IMR-90 (cell line): ENCODE results near the gene PALLD. TPM values are rescaled to one million over a fixed set of nuclear protein-coding genes. Genes with fewer than 3 reads are reported as not detected.
A peak's percentile ranks its signal among the peaks of the same experiment; 100 is the strongest.

Source experiments
- ATAC-seq: fragments of 200-7000 bp; cut with Tn5 transposase; 2 replicates; pipeline ENCODE4 v1.9.1; 2020; ENCODE audit warnings: low read depth, mild to moderate bottlenecking, moderate library complexity
- BruUV-seq: library from RNA; stranded (reverse); fragments of 400-500 nt; replicated peaks from 2 replicates; lab custom pipeline; 2021; lab: Mats Ljungman, UMichigan
- CTCF ChIA-PET: fragments of 300-600 bp; formaldehyde crosslinking; extraction: SDS; loops from one replicate; lab custom pipeline; 2021; ENCODE audit warnings: antibody characterized with exemption; lab: Yijun Ruan, JAX
- POLR2A ChIA-PET: fragments of 300-600 bp; sonication (Branson Sonifier 250); formaldehyde crosslinking; loops from one replicate; lab custom pipeline; 2022; ENCODE audit warnings: antibody characterized with exemption; ENCODE audit not compliant: unreplicated experiment; lab: Charles Lee
- DNase-seq: peaks from one replicate; pipeline ENCODE4 v3.0.0; 2013
- H2AFZ ChIP-seq: replicated peaks from 2 replicates; pipeline ENCODE3; 2013; ENCODE audit warnings: low read length, mild to moderate bottlenecking; ENCODE audit not compliant: poor library complexity
- H2AK5ac ChIP-seq: 2 replicates; pipeline ENCODE4 v1.6.1; 2013; ENCODE audit warnings: low read depth, low read length, inconsistent platforms
- H2AK9ac ChIP-seq: replicated peaks from 2 replicates; pipeline ENCODE3; 2013; ENCODE audit warnings: mild to moderate bottlenecking, low read depth, low read length, moderate library complexity; ENCODE audit not compliant: poor library complexity
- H2BK120ac ChIP-seq: 2 replicates; pipeline ENCODE4 v1.6.1; 2013; ENCODE audit warnings: low read depth, low read length, inconsistent platforms
- H2BK15ac ChIP-seq: 3 replicates; pipeline ENCODE4 v1.6.1; 2013; ENCODE audit warnings: low read depth, low read length, inconsistent platforms
- H2BK20ac ChIP-seq: 2 replicates; pipeline ENCODE4 v1.6.1; 2013; ENCODE audit warnings: low read depth, mild to moderate bottlenecking, inconsistent platforms, low read length, moderate library complexity
- H2BK5ac ChIP-seq: 2 replicates; pipeline ENCODE4 v1.6.1; 2013; ENCODE audit warnings: mild to moderate bottlenecking, low read depth, low read length, inconsistent platforms; ENCODE audit not compliant: poor library complexity, severe bottlenecking
- H3K14ac ChIP-seq: replicated peaks from 2 replicates; pipeline ENCODE4 v1.6.1; 2013; ENCODE audit warnings: low read depth, low read length, inconsistent platforms
- H3K18ac ChIP-seq: 2 replicates; pipeline ENCODE4 v1.6.1; 2013; ENCODE audit warnings: low read depth, low read length, control low read depth
- H3K23ac ChIP-seq: 2 replicates; pipeline ENCODE4 v1.6.1; 2013; ENCODE audit warnings: low read depth, low read length, inconsistent platforms
- H3K27ac ChIP-seq: 2 replicates; pipeline ENCODE4 v1.5.1; 2013; ENCODE audit warnings: mild to moderate bottlenecking, control low read depth, low read length; ENCODE audit not compliant: insufficient read depth
- H3K27me3 ChIP-seq: 2 replicates; pipeline ENCODE4 v1.6.1; 2013; ENCODE audit warnings: low read length; ENCODE audit not compliant: control insufficient read depth, insufficient read depth
- H3K36me3 ChIP-seq: 2 replicates; pipeline ENCODE4 v1.6.1; 2013; ENCODE audit warnings: low read length, mixed read lengths; ENCODE audit not compliant: control insufficient read depth, insufficient read depth
- H3K4ac ChIP-seq: 2 replicates; pipeline ENCODE4 v1.6.1; 2013; ENCODE audit warnings: low read depth, low read length, inconsistent platforms
- H3K4me1 ChIP-seq: 2 replicates; pipeline ENCODE4 v1.6.1; 2013; ENCODE audit warnings: low read length, mixed read lengths; ENCODE audit not compliant: control insufficient read depth, insufficient read depth
- H3K4me2 ChIP-seq: 2 replicates; pipeline ENCODE4 v1.6.1; 2013; ENCODE audit warnings: low read depth, mild to moderate bottlenecking, control low read depth, low read length, moderate library complexity
- H3K4me3 ChIP-seq: 2 replicates; pipeline ENCODE4 v1.5.1; 2013; ENCODE audit warnings: low read depth, mild to moderate bottlenecking, control low read depth, low read length, moderate library complexity; ENCODE audit not compliant: insufficient read depth
- H3K56ac ChIP-seq: 2 replicates; pipeline ENCODE4 v1.6.1; 2013; ENCODE audit warnings: low read length, inconsistent platforms; ENCODE audit not compliant: insufficient read depth; ENCODE audit errors: extremely low read depth
- H3K79me1 ChIP-seq, 2 experiments: 2 replicates each; pipeline ENCODE4 v1.6.1; 2013; ENCODE audit warnings: low read length in 2 of 2, inconsistent platforms in 1 of 2, low read depth in 1 of 2
- H3K9ac ChIP-seq: 2 replicates; pipeline ENCODE4 v1.6.1; 2013; ENCODE audit warnings: low read depth, low read length, control low read depth
- H3K9me1 ChIP-seq: 2 replicates; pipeline ENCODE4 v1.6.1; 2013; ENCODE audit warnings: low read length, inconsistent platforms; ENCODE audit not compliant: insufficient read depth
- H3K9me3 ChIP-seq: 2 replicates; pipeline ENCODE4 v1.6.1; 2013; ENCODE audit warnings: low read length; ENCODE audit not compliant: control insufficient read depth, insufficient read depth
- H4K20me1 ChIP-seq: 2 replicates; pipeline ENCODE4 v1.6.1; 2013; ENCODE audit warnings: low read length, inconsistent platforms; ENCODE audit not compliant: insufficient read depth
- H4K5ac ChIP-seq: 2 replicates; pipeline ENCODE4 v1.6.1; 2013; ENCODE audit warnings: mild to moderate bottlenecking, low read depth, low read length, control low read depth
- H4K8ac ChIP-seq, 2 experiments: 2 replicates each; pipeline ENCODE4 v1.6.1; 2013; ENCODE audit warnings: low read depth in 2 of 2, low read length in 2 of 2, control low read depth in 1 of 2, inconsistent platforms in 1 of 2
- H4K91ac ChIP-seq: 2 replicates; pipeline ENCODE4 v1.6.1; 2013; ENCODE audit warnings: low read depth, low read length, inconsistent platforms; ENCODE audit not compliant: insufficient read depth
- BHLHE40 ChIP-seq: fragments of 150-350 bp; IDR thresholded peaks from 2 replicates; pipeline ENCODE4 v1.6.1; 2016; ENCODE audit warnings: mild to moderate bottlenecking, low read depth, low read length
- CEBPB ChIP-seq: IDR thresholded peaks from 2 replicates; pipeline ENCODE4 v1.6.1; 2012; ENCODE audit warnings: low read depth, low read length, improper control_type of control experiment
- CHD1 ChIP-seq: IDR thresholded peaks from 2 replicates; pipeline ENCODE4 v1.6.1; 2012; ENCODE audit warnings: low read depth, low read length, improper control_type of control experiment
- ELK1 ChIP-seq: fragments of 150-350 bp; IDR thresholded peaks from 2 replicates; pipeline ENCODE4 v1.6.1; 2016; ENCODE audit warnings: low read depth, mild to moderate bottlenecking, low read length, moderate library complexity, borderline replicate concordance
- FOS ChIP-seq: fragments of 150-350 bp; IDR thresholded peaks from 2 replicates; pipeline ENCODE4 v1.6.1; 2016; ENCODE audit warnings: low read depth, low read length
- MAZ ChIP-seq: IDR thresholded peaks from 2 replicates; pipeline ENCODE4 v1.6.1; 2012; ENCODE audit warnings: low read depth, mild to moderate bottlenecking, low read length, improper control_type of control experiment, moderate library complexity, borderline replicate concordance
- MXI1 ChIP-seq: IDR thresholded peaks from 2 replicates; pipeline ENCODE4 v1.6.1; 2012; ENCODE audit warnings: low read depth, mild to moderate bottlenecking, low read length, moderate library complexity, borderline replicate concordance
- NFE2L2 ChIP-seq: fragments of 150-350 bp; IDR thresholded peaks from 2 replicates; pipeline ENCODE4 v1.6.1; 2016; ENCODE audit warnings: low read depth, mild to moderate bottlenecking, low read length
- RFX5 ChIP-seq: IDR thresholded peaks from 2 replicates; pipeline ENCODE4 v1.8.0; 2012; ENCODE audit warnings: low read depth, mild to moderate bottlenecking, low read length, moderate library complexity
- SMC3 ChIP-seq: fragments of 150-350 bp; IDR thresholded peaks from 2 replicates; pipeline ENCODE4 v1.6.1; 2016; ENCODE audit warnings: low read depth, mild to moderate bottlenecking, antibody characterized with exemption, low read length, moderate library complexity
- WGBS, 2 experiments: methylation state at CpG; one replicate each; pipeline versions ENCODE4 v1.1.5 to v1.1.7; 2013; ENCODE audit warnings: missing lambda C conversion rate in 2 of 2; ENCODE audit not compliant: insufficient read length in 1 of 2; ENCODE audit errors: extremely low coverage in 2 of 2; 5-methylcytosine and 5-hydroxymethylcytosine counted together
- dilution Hi-C: fragments of 300-500 bp; cut with HindIII; formaldehyde crosslinking; loops from one replicate; pipeline ENCODE4 v1.14.3; 2018; ENCODE audit warnings: low sequenced_read_pairs; ENCODE audit not compliant: unreplicated experiment
- in situ Hi-C: fragments of 300-500 bp; cut with MboI; formaldehyde crosslinking; loops from 3 replicates; pipeline ENCODE4 v1.14.3; 2019; ENCODE audit warnings: low sequenced_read_pairs, inconsistent platforms, mixed read lengths
- intact Hi-C: fragments of 100-400 bp; cut with micrococcal nuclease; formaldehyde crosslinking; loops from 2 replicates; pipeline ENCODE4 v1.10.0; 2022
- polyA plus RNA-seq, 3 experiments: library from polyadenylated mRNA; depleted of rRNA; stranded (reverse); fragments of >200 nt; gene quantifications; 2 replicates each; pipeline ENCODE4 v1.2.3, GENCODE V29; 2012; ENCODE audit warnings: low replicate concordance in 1 of 3
- total RNA-seq: library from RNA; depleted of rRNA; stranded (reverse); fragments of >200 nt; gene quantifications from 2 replicates; pipeline ENCODE4 v1.2.3, GENCODE V29; 2012

Gene PALLD
- total and polyA plus RNA-seq, 2 of the 4 experiments (the other 2 are of a cell fraction): 91.0 to 91.9 TPM

GRCh38 chr4:168817370-168817769 is 320.5 kb downstream of the PALLD start:
- Histone ChIP-seq H3K14ac (peak overlapping the region; percentile 94), H3K4me3 (no peak overlapping the region), H2BK20ac (peak overlapping the region; percentile 91; the same call in 1 of the 2 replicates), H3K18ac (peak overlapping the region; percentile 89), H2AK9ac (no peak overlapping the region), H2BK15ac (peak overlapping the region; percentile 98; the same call in 2 of the 3 replicates), H3K9me1 (no peaks in the 10 kb centered on the region; the same call in 1 of the 2 replicates), H3K36me3 (no peaks in the 10 kb centered on the region), H3K79me1 (no peaks in the 10 kb centered on the region), H4K20me1 (no peaks in the 10 kb centered on the region), H3K9ac (peak overlapping the region; percentile 77), H3K56ac (peak overlapping the region; percentile 93), H4K8ac (peak overlapping the region; percentile 92 to 95), H3K23ac (peak overlapping the region; percentile 86; the same call in 1 of the 2 replicates), H2BK120ac (peak overlapping the region; percentile 97), H3K4me2 (peak overlapping the region; percentile 80), H2BK5ac (peak overlapping the region; percentile 98), H2AFZ (no peak overlapping the region), H4K91ac (peak overlapping the region; percentile 95; the same call in 1 of the 2 replicates), H2AK5ac (peak overlapping the region; percentile 87; the same call in 1 of the 2 replicates), H3K4ac (peak overlapping the region; percentile 87; the same call in 1 of the 2 replicates), H3K27me3 (no peaks in the 10 kb centered on the region), H4K5ac (peak overlapping the region; percentile 69), H3K9me3 (no peaks in the 10 kb centered on the region), H3K4me1 (peaks cover 15% of the 10 kb centered on the region), H3K27ac (peak overlapping the region; percentile 22)
- DNase-seq (no peak), ATAC-seq (no peak)
- no CpG with 5 or more reads among the region's 2 CpGs for WGBS, 2 experiments
- in situ Hi-C loops: no loop called here
- intact Hi-C loops: loop anchor here (1.0 to 5.0 kb wide), 3 partner anchors 39 to 230 kb away; no protein-coding TSS in a partner anchor
- ChIA-PET POLR2A (interaction anchor here (0.6 to 3.0 kb wide), 3 partner anchors 14 to 25 kb away, joined by 3 to 40 read pairs (median 6); no protein-coding TSS in a partner anchor), CTCF (interaction anchor here (0.6 to 0.7 kb wide), 3 partner anchors 31 to 257 kb away, joined by 3 to 7 read pairs (median 4); no protein-coding TSS in a partner anchor)
- dilution Hi-C loops: no loop called here
- TF ChIP-seq MXI1 (no peak), RFX5 (no peak), SMC3 (no peak), BHLHE40 (no peak), CHD1 (no peak), CEBPB (no peak), NFE2L2 (no peak), MAZ (no peak), FOS (no peak), ELK1 (no peak)
- no TSS peak for BruUV-seq
